ENCODE results near the gene ATP1A4.

- TF ChIP-seq EZH2 (IDR thresholded peaks at IDR 0.05) (no peak), POLR2AphosphoS5 (IDR thresholded peaks at IDR 0.05; ENCODE audit: borderline replicate concordance, low read depth, low read length) (no peak)
These were observed 42.3 kb upstream of the ATP1A4 start for GRCh38 chr1:160108888-160109662.
